GM19193 (cell line): ENCODE results near the gene MAGI2.

Experiments
- POLR2A ChIP-seq: IDR thresholded peaks from 4 replicates; pipeline ENCODE4 v1.6.1; 2011; ENCODE audit not compliant: insufficient read depth, insufficient read length; ENCODE audit errors: extremely low read depth

MAGI2 gene

DNA sequence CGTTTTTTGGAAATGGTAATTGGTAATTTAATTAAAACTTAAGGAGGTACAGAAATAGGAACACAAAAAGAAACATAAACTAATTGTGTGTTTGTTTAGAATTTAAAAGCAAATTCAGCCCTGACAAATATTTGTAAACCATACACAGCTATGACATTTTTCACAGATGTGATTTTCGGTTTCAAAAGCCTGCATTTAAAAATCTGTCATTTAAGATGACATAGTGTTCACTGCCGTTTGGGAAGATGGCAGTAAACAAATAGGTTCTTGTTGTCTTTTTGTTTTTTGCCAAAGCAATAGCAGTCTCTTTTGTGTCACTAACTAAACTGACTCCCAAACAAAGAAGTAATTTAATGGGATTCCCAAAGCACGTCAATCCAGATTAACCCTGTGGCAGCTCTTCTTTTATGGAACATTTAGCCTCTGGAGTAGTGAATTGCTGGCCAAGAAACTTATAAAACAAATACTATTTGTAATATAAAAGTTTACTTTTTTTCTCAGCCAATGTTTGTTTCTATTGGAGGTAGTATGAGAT lies 957.3 kb downstream of the MAGI2 start:
- TF ChIP-seq POLR2A, result no peak

DNA sequence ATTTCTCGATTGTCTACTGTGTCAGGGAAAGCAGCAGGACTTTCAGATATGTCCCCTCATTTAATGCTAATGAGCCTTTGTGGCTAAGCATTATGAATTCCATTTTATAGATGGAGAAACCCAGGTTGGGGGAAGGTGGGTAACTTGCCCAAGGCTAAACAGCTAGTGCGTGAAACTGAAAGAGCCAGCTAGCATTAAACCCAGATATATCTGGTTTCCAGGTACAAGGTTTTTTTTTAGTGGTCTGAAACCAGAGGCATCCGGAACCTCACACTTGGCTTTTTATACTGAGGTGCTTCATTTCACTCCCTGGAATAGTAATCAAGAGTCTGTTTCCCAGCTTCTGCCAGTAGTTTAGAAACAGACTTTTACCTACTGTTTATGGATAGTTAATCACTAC lies 960.1 kb downstream of the MAGI2 start:
- TF ChIP-seq POLR2A, result no peak

DNA sequence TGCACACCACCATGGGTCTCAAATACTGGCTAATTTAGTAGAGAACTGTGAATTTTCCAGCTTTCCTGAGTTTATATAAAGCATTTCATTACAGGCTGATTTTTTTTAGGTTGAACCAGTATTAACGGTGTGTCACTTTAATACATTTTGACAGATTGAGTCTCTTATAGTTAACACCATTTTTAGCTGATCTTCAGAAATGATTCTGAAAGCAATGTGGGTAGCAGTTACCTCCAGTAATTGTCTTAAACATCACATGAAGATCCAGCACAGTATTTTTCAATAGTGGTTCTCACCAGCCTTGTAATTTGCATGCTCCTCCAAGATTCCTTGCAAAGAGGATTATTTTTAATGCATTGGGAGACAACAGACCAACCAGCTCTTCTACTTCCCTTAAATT lies 961.3 kb downstream of the MAGI2 start:
- TF ChIP-seq POLR2A, result no peak

GRCh38 chr7:78490524-78490923 lies 962.9 kb downstream of the MAGI2 start:
- no peak for TF ChIP-seq POLR2A

- TF ChIP-seq POLR2A, result no peak
These were observed 963.8 kb downstream of the MAGI2 start for GRCh38 chr7:78489476-78490240.

GRCh38 chr7:78487464-78487863 lies 966.0 kb downstream of the MAGI2 start:
- no peak for TF ChIP-seq POLR2A

- no peak for TF ChIP-seq POLR2A
These were observed 974.1 kb downstream of the MAGI2 start for GRCh38 chr7:78479348-78479747.

- TF ChIP-seq POLR2A, result no peak
These were observed 976.5 kb downstream of the MAGI2 start for GRCh38 chr7:78476851-78477405.

GRCh38 chr7:78473571-78474301 lies 979.7 kb downstream of the MAGI2 start:
- no peak for TF ChIP-seq POLR2A

GRCh38 chr7:78473021-78473420 lies 980.4 kb downstream of the MAGI2 start:
- no peak for TF ChIP-seq POLR2A

GRCh38 chr7:78472519-78472918 lies 980.9 kb downstream of the MAGI2 start:
- no peak for TF ChIP-seq POLR2A

DNA sequence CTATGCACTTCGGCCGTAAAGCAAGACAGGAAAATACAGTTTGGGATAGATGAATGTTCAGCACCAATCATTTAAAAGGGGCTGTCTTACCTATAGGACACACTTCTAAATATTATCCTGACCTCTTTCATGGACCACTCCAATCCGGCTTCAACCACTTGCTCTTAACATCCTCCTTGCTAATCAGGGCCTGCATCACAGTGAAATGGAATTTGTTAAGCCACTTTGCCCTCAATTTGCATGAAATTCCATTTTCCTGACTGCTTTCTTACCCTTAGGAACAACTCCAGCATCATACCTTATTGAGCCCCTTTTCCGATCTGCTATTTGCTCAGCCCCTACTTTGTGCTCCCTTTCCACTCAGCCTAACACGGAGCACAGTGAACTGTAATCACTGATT lies 987.6 kb downstream of the MAGI2 start:
- no peak for TF ChIP-seq POLR2A

DNA sequence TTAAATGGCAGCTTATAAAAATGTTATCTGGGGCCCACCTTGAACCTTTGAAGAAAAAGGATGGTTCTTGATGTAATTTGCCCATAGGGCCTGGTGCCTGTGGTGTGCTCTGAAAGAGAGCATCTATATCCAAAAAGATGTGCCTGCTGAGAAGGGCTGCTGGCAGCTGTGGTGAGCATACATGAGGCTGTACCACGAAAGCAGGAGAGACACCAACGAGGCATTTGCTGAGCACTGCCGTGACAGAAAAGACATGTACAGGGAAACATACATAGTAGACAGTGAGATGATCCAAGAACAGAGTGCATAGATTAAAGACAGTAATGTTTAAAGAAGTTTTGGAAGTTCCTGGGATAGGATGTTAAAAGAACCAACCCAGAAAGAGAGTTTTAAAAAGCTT lies 990.4 kb downstream of the MAGI2 start:
- no peak for TF ChIP-seq POLR2A

DNA sequence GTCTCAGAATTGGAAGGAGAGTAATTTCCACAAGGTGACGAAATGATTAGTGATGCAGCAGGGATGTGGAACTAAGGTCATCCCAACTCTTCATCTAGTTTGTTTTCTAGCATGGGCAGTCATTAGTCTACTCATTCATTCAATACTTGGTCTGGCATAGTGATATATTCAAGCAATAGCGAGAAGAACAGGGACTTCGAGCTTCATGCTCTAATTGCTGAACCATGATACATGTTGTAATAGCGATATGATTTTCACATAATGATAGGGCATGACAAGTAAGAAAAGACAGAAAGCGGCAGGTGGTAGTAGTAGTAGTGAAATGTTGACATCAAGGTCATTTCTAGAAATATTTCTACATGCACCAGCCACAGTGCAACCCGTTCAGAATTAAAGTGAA lies 1002.8 kb downstream of the MAGI2 start:
- TF ChIP-seq POLR2A, result no peak

DNA sequence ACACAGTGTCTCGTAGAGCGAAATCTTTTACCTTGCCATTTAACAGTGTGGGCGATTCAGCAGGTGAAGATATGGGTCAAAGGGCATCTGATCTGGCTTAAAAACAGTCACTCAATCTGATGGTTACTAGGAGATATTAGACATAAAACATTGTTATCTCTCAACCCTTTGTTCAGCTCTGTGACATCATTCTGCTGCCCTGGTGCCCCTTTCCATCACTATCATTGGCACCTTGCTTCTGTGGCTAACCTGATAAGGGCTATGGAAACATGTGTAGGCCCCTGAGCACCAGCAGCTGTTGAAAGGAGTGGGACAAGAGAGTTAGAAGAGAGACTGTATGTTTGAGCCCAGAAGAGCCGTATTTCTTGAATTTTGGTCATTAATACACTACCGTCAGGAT lies 1004.6 kb downstream of the MAGI2 start:
- no peak for TF ChIP-seq POLR2A

GRCh38 chr7:78444267-78444666 lies 1009.2 kb downstream of the MAGI2 start:
- TF ChIP-seq POLR2A, result no peak
